GOT3 (cell line): Measurements from ENCODE around the gene SRP54.
"Not testable (repeated sequence)": the region's sequence is repeated elsewhere in the genome, so short reads cannot be mapped to it uniquely, and the experiment has no call there.

Experiments used
- DNase-seq: peaks from one replicate; lab custom pipeline; 2025; ENCODE audit warnings: mixed read lengths; lab: John Stamatoyannopoulos, UW

The SRP54 gene

GRCh38 chr14:34982421-34983147, at the start of gene SRP54:
Gene SRP54, plus strand, starts transcription at chr14:34982992. Its CDS starts 13,718 bp downstream, at chr14:34996710.
- peak; percentile 84 for DNase-seq

- no peak for DNase-seq
Measured at GRCh38 chr14:34933301-34933700, 49.5 kb upstream of the SRP54 start.

- DNase-seq: no peak
Measured at GRCh38 chr14:34935488-34935887, 47.3 kb upstream of the SRP54 start.

GRCh38 chr14:34937442-34937841, 45.4 kb upstream of the SRP54 start:
- no peak for DNase-seq

GRCh38 chr14:34937876-34938275, 44.9 kb upstream of the SRP54 start:
- no peak for DNase-seq

- DNase-seq: no peak
Measured at GRCh38 chr14:34943506-34943905, 39.3 kb upstream of the SRP54 start.

- no peak for DNase-seq
Measured at GRCh38 chr14:34944744-34945143, 38.0 kb upstream of the SRP54 start.

- DNase-seq: no peak
Measured at GRCh38 chr14:34946699-34947098, 36.1 kb upstream of the SRP54 start.

- no peak for DNase-seq
Measured at GRCh38 chr14:34951286-34951685, 31.5 kb upstream of the SRP54 start.

GRCh38 chr14:34956931-34957330, 25.9 kb upstream of the SRP54 start:
- no peak for DNase-seq

GRCh38 chr14:34957771-34958286, 25.0 kb upstream of the SRP54 start:
- no peak for DNase-seq

- not testable (repeated sequence) for DNase-seq
Measured at GRCh38 chr14:34962106-34962505, 20.7 kb upstream of the SRP54 start.

GRCh38 chr14:34964977-34965764, 17.6 kb upstream of the SRP54 start:
- no peak for DNase-seq

- no peak for DNase-seq
Measured at GRCh38 chr14:34965912-34966311, 16.9 kb upstream of the SRP54 start.

- DNase-seq: no peak
Measured at GRCh38 chr14:34966413-34966812, 16.4 kb upstream of the SRP54 start.

GRCh38 chr14:34970665-34971064, 12.1 kb upstream of the SRP54 start:
- no peak for DNase-seq

- DNase-seq: no peak
Measured at GRCh38 chr14:34971381-34971780, 11.4 kb upstream of the SRP54 start.

- DNase-seq: no peak
Measured at GRCh38 chr14:34971801-34972200, 11.0 kb upstream of the SRP54 start.

- no peak for DNase-seq
Measured at GRCh38 chr14:34978444-34978843, 4.3 kb upstream of the SRP54 start.

GRCh38 chr14:34980337-34980900, 2.4 kb upstream of the SRP54 start:
- DNase-seq: no peak

GRCh38 chr14:34981743-34982420, 910 bp upstream of the SRP54 start:
- DNase-seq: no peak

GRCh38 chr14:34983148-34983760, 462 bp downstream of the SRP54 start:
- DNase-seq: no peak
